ENCODE measurements around the gene TTC6.

The TTC6 gene

GRCh38 chr14:37591311-37591940 lies 4.0 kb upstream of the TTC6 start:
- H3K27me3 ChIP-seq (replicated peaks; ENCODE audit: control insufficient read depth, insufficient read depth, low read length, poor library complexity, severe bottlenecking): peaks cover 45% of the 10 kb centered on the region

GRCh38 chr14:37591941-37592481 lies 3.4 kb upstream of the TTC6 start:
- Histone ChIP-seq H3K36me3 (ENCODE audit: control insufficient read depth, insufficient read depth, low read length) (no peaks in the 10 kb centered on the region), H3K9me3 (ENCODE audit: control insufficient read depth, low read length) (no peaks in the 10 kb centered on the region), H3K4me3 (ENCODE audit: insufficient read depth, low read depth, low read length, poor library complexity, severe bottlenecking) (no peak overlapping the region), H3K4me1 (ENCODE audit: control insufficient read depth, insufficient read depth, low read length, poor library complexity, severe bottlenecking) (peaks cover 12% of the 10 kb centered on the region), H3K27ac (ENCODE audit: insufficient read depth, low read length, poor library complexity, severe bottlenecking) (no peak overlapping the region), H3K27me3 (replicated peaks; ENCODE audit: control insufficient read depth, insufficient read depth, low read length, poor library complexity, severe bottlenecking) (peaks cover 49% of the 10 kb centered on the region)
- DNase-seq: no peak

More at GRCh38 chr14:37591311-37591940, 4.0 kb upstream of the TTC6 start:
- Histone ChIP-seq H3K36me3 (ENCODE audit: control insufficient read depth, insufficient read depth, low read length) (no peaks in the 10 kb centered on the region), H3K4me3 (ENCODE audit: insufficient read depth, low read depth, low read length, poor library complexity, severe bottlenecking) (no peak overlapping the region), H3K9me3 (ENCODE audit: control insufficient read depth, low read length) (no peaks in the 10 kb centered on the region), H3K27ac (ENCODE audit: insufficient read depth, low read length, poor library complexity, severe bottlenecking) (no peak overlapping the region), H3K4me1 (ENCODE audit: control insufficient read depth, insufficient read depth, low read length, poor library complexity, severe bottlenecking) (peaks cover 12% of the 10 kb centered on the region)
- DNase-seq: no peak

- no peaks in the 10 kb centered on the region for H3K9me3 ChIP-seq (ENCODE audit: control insufficient read depth, low read length)
- H3K4me1 ChIP-seq (ENCODE audit: control insufficient read depth, insufficient read depth, low read length, poor library complexity, severe bottlenecking): peaks cover 12% of the 10 kb centered on the region
- H3K4me3 ChIP-seq (ENCODE audit: insufficient read depth, low read depth, low read length, poor library complexity, severe bottlenecking): no peak overlapping the region
- H3K27me3 ChIP-seq (replicated peaks; ENCODE audit: control insufficient read depth, insufficient read depth, low read length, poor library complexity, severe bottlenecking): peaks cover 54% of the 10 kb centered on the region
- no peaks in the 10 kb centered on the region for H3K36me3 ChIP-seq (ENCODE audit: control insufficient read depth, insufficient read depth, low read length)
- DNase-seq: no peak
- H3K27ac ChIP-seq (ENCODE audit: insufficient read depth, low read length, poor library complexity, severe bottlenecking): no peak overlapping the region
Measured at GRCh38 chr14:37592482-37593408, 2.7 kb upstream of the TTC6 start.

- H3K27me3 ChIP-seq (replicated peaks; ENCODE audit: control insufficient read depth, insufficient read depth, low read length, poor library complexity, severe bottlenecking): peaks cover 62% of the 10 kb centered on the region
- H3K9me3 ChIP-seq (ENCODE audit: control insufficient read depth, low read length): no peaks in the 10 kb centered on the region
- no peaks in the 10 kb centered on the region for H3K36me3 ChIP-seq (ENCODE audit: control insufficient read depth, insufficient read depth, low read length)
- peaks cover 15% of the 10 kb centered on the region for H3K4me1 ChIP-seq (ENCODE audit: control insufficient read depth, insufficient read depth, low read length, poor library complexity, severe bottlenecking)
- no peak overlapping the region for H3K27ac ChIP-seq (ENCODE audit: insufficient read depth, low read length, poor library complexity, severe bottlenecking)
- no peak overlapping the region for H3K4me3 ChIP-seq (ENCODE audit: insufficient read depth, low read depth, low read length, poor library complexity, severe bottlenecking)
- no peak for DNase-seq
Measured at GRCh38 chr14:37593511-37594237, 1.8 kb upstream of the TTC6 start.

GRCh38 chr14:37594238-37594970 lies 1.0 kb upstream of the TTC6 start:
- H3K36me3 ChIP-seq (ENCODE audit: control insufficient read depth, insufficient read depth, low read length): no peaks in the 10 kb centered on the region
- peaks cover 63% of the 10 kb centered on the region for H3K27me3 ChIP-seq (replicated peaks; ENCODE audit: control insufficient read depth, insufficient read depth, low read length, poor library complexity, severe bottlenecking)
- no peaks in the 10 kb centered on the region for H3K9me3 ChIP-seq (ENCODE audit: control insufficient read depth, low read length)
- DNase-seq: no peak
- H3K4me3 ChIP-seq (ENCODE audit: insufficient read depth, low read depth, low read length, poor library complexity, severe bottlenecking): no peak overlapping the region
- no peak overlapping the region for H3K27ac ChIP-seq (ENCODE audit: insufficient read depth, low read length, poor library complexity, severe bottlenecking)
- H3K4me1 ChIP-seq (ENCODE audit: control insufficient read depth, insufficient read depth, low read length, poor library complexity, severe bottlenecking): peaks cover 15% of the 10 kb centered on the region

GRCh38 chr14:37595809-37596621 lies 586 bp downstream of the TTC6 start:
- Histone ChIP-seq H3K9me3 (ENCODE audit: control insufficient read depth, low read length) (no peaks in the 10 kb centered on the region), H3K27ac (ENCODE audit: insufficient read depth, low read length, poor library complexity, severe bottlenecking) (no peak overlapping the region), H3K27me3 (replicated peaks; ENCODE audit: control insufficient read depth, insufficient read depth, low read length, poor library complexity, severe bottlenecking) (peaks cover 69% of the 10 kb centered on the region), H3K4me1 (ENCODE audit: control insufficient read depth, insufficient read depth, low read length, poor library complexity, severe bottlenecking) (peaks cover 15% of the 10 kb centered on the region), H3K4me3 (ENCODE audit: insufficient read depth, low read depth, low read length, poor library complexity, severe bottlenecking) (peak overlapping the region; percentile 12), H3K36me3 (ENCODE audit: control insufficient read depth, insufficient read depth, low read length) (no peaks in the 10 kb centered on the region)
- DNase-seq: peak in 2 of 3 donors; percentile 13 to 40

GRCh38 chr14:37596790-37597472 lies 1.5 kb downstream of the TTC6 start:
- Histone ChIP-seq H3K36me3 (ENCODE audit: control insufficient read depth, insufficient read depth, low read length) (no peaks in the 10 kb centered on the region), H3K9me3 (ENCODE audit: control insufficient read depth, low read length) (no peaks in the 10 kb centered on the region), H3K4me1 (ENCODE audit: control insufficient read depth, insufficient read depth, low read length, poor library complexity, severe bottlenecking) (peaks cover 15% of the 10 kb centered on the region), H3K4me3 (ENCODE audit: insufficient read depth, low read depth, low read length, poor library complexity, severe bottlenecking) (no peak overlapping the region), H3K27ac (ENCODE audit: insufficient read depth, low read length, poor library complexity, severe bottlenecking) (no peak overlapping the region), H3K27me3 (replicated peaks; ENCODE audit: control insufficient read depth, insufficient read depth, low read length, poor library complexity, severe bottlenecking) (peaks cover 69% of the 10 kb centered on the region)
- no peak for DNase-seq

GRCh38 chr14:37597538-37597913 lies 2.1 kb downstream of the TTC6 start:
- H3K4me1 ChIP-seq (ENCODE audit: control insufficient read depth, insufficient read depth, low read length, poor library complexity, severe bottlenecking): peaks cover 15% of the 10 kb centered on the region
- H3K4me3 ChIP-seq (ENCODE audit: insufficient read depth, low read depth, low read length, poor library complexity, severe bottlenecking): no peak overlapping the region
- no peaks in the 10 kb centered on the region for H3K36me3 ChIP-seq (ENCODE audit: control insufficient read depth, insufficient read depth, low read length)
- no peaks in the 10 kb centered on the region for H3K9me3 ChIP-seq (ENCODE audit: control insufficient read depth, low read length)
- H3K27ac ChIP-seq (ENCODE audit: insufficient read depth, low read length, poor library complexity, severe bottlenecking): no peak overlapping the region
- DNase-seq: no peak
- peaks cover 67% of the 10 kb centered on the region for H3K27me3 ChIP-seq (replicated peaks; ENCODE audit: control insufficient read depth, insufficient read depth, low read length, poor library complexity, severe bottlenecking)
